Epidermal melanocyte (primary cell): ENCODE data around the gene AEBP1.

ENCODE experiments used
- DNase-seq: peaks from one replicate; pipeline ENCODE4 v3.0.0; 2011; ENCODE audit warnings: low spot score; ENCODE audit not compliant: insufficient read length

The AEBP1 gene

GRCh38 chr7:44140341-44140740 is 36.2 kb downstream of the AEBP1 start:
- no peak for DNase-seq

- no peak for DNase-seq
These were observed 37.2 kb downstream of the AEBP1 start, which contains the start of gene MYL7 for GRCh38 chr7:44141221-44141850. Gene MYL7 (minus strand): TSS chr7:44141332. CDS start chr7:44141305, 27 bp downstream.

DNA sequence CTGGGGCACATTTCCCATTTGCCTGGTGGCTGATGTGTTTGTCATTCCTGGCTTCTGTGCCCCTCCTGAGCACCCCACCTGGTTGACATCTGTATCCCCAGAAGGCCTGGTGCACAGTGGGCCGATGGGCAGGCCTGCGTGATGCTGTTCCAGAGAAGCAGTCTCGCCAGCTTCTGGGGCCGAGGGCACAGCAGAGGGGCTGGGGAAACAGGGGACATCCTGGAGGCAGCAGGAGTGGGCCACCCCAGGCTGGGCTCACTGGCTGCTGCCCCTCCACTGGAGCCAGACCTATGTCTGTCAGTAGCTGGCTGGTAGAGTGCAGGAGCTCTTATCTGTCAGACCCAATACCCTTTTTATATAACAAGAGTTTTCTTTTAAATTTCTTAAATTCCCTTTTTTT is 37.9 kb downstream of the AEBP1 start:
- DNase-seq = no peak

DNA sequence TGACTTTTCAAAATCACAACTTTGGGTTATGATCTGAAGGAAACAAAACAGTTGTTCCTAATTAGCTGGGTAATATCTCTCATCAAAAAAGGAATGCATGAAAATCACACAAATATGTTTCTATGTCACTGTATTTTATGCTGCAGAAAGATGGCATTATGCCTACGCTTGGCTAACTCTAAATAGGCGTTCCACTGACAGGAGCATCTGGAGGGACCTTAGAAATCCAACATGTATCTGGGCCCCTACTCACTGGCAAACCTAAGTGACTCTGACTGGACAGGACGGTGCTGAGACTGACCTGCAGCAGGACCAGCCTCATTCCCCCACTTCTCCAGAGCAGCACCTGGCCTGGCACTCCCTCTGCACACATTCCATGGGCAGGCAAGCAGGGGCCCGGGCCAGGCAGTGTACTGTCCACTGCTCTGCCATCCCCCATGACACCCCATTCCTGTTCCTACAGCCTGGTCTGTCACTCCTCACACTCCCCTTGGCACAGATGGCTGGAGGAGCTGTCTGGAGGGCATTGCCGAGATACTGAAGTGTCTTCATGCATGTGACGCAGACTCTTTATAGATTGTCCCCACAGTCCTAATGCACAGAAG is 39.6 kb downstream of the AEBP1 start:
- no peak for DNase-seq

DNA sequence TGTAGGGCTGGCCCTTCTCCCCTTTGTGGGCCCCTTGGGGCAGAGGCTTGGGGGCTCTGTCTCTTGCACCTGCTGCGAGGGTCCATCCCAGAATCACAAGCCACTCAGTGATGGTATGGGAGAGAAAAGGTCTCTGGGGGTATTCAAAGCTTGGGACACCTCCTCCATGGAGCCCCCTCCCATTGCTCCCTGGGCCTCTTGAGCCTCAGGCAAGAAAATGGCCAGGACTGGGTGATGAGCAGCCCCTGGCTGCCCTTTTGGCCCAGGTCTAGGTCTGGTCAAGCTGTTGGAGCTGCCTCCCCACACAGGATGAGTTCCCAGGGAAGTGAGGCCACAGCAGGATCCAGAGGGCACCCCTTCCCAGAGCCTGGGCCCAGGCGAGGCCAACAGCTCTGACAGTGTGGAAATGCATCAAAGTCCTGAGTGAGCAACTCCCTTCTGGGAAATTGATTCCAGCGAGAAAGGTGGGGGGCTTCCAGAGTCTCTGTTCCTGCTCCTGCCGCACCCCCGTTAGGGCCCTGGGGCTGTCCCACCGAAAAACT is 40.4 kb downstream of the AEBP1 start:
- no peak for DNase-seq

DNA sequence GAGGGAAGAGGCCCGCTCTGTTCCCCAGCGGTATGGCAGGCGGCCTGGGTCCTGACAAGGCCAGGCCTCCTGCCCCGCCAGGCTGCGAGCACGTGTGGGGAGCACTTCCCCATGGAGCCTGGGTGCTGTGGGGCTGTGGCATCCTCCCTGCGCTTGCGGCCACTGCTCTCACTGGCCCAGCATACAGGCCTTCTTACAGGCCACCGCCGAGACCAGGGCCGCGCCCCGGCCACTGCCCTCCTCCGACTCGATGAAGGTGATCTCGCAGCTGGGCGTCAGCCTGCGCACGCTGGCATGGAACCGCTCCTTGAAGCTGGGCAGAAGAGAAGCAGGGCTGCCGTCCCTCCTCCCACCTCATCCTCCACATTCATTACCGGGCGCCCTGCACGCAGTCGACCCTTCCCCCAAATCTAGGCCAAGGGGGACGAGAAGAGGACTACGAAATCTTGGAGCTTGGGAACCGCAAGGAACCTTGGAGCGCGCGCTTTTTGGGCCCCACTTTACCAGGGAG is 40.9 kb downstream of the AEBP1 start:
- no peak for DNase-seq

DNA sequence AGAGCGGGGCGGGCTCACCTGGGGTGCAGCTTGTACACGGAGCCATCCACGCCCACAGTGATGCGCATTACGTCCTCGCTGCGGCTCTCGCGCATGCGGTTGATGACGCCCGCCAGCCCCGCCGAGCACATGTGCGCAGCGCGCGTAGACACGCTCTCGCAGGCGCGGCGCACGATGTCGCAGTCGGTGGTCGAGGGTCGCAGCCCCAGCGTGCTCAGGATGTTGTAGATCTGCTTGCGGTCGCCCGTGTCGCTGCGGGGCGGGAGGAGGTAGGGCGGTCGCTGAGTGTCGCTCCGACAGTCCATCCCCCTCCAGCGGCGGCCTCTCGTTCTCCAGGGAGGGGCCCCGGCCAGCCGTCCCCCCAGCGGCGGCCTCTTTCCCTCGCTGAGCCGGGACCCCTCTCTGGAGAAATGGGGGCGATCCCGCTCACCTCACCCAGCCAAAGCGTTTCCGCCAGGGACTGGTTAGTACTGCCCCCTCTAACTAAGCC is 41.4 kb downstream of the AEBP1 start:
- no peak for DNase-seq

- peak; percentile 52 for DNase-seq
These were observed 42.1 kb downstream of the AEBP1 start for GRCh38 chr7:44145969-44146911.

DNA sequence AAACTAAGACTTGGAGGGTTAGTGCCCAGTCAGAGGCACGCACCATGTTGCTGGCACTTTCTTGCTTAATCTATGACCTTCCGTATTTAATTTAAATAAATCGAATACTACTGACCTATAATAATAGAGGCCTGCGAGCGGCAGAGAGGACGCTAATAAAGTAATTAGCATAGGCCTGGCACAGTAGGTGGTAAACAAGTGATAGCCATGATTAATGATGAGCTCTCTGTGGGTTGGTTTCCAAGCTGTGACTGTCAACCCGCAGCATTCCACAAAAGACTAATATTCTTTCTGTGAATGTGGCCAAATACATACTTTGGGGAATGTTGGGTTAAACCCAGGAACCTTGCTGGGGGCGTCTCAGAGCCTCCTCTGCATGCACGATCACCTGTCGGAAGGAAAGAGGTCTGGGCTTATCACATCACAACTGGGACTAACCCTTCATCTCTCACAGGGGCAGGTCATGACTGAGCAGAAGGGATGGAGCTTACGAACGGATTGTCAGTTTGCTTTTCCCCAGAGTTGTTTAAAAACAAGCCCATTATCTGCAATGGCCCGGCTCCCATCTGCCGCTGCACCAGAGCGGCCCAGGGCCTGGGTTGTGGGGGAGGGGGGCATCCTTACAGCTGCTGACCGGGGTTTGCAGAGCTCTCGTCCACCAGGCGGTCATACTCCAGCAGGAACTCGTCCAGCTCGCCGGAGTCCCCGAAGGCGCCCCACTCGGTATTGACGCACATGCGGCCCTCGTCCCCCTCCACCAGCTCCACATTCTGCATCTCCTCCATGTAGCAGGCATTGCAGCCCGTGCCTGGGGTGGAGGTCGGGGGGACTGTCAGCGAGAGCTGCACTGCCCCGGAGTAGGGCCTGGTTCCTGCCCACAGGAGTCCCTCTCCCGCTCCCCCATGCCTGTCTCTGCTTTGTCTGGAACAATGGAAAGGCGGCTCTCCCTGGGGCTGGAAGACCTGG is 43.2 kb downstream of the AEBP1 start:
- no peak for DNase-seq

DNA sequence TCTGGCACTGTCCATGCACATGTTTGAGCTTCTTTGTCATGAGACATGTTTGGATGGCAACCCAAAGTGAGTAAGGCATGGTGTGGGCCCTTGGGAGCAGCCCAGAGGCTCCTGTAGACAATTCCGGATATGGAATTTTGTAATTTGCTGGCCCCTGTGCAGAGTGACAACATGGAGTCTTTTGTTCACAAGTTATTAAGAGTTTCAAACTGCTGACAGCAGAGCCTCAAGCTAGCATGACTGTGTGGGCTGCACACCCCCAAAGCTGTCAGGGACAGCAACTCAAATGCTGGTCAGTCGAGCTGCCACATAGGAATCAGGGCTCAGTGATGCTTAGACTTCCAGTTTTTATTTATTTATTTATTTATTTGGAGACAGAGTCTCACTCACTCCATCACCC is 44.0 kb downstream of the AEBP1 start:
- no peak for DNase-seq

DNA sequence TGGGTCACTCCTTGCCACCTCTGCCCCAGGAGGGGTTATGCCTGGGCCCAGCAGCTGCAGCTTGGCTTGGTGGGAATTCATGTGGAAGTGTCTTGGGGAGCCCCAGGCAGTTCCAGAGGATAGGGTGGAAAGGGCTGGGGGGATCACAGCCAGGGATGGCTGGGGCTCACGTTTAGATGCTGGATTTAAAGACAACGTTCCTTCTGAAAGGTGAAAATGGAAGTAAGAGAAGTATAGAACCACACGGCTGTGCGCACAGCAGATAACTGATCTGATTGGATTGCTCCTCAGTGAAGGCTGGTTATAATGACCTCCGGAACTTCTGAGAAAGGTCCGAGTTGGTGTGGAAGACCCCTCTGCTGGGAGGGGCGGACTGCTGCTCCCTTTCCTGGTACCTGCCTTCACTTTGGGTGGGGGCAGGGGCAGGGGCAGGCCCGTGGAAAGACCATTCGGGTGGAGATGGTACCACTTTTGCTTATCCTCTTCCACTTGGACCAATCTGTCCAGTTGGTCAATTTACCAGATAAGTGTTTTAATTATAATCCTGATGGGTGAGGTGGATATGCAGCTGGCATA is 44.9 kb downstream of the AEBP1 start:
- no peak for DNase-seq

DNA sequence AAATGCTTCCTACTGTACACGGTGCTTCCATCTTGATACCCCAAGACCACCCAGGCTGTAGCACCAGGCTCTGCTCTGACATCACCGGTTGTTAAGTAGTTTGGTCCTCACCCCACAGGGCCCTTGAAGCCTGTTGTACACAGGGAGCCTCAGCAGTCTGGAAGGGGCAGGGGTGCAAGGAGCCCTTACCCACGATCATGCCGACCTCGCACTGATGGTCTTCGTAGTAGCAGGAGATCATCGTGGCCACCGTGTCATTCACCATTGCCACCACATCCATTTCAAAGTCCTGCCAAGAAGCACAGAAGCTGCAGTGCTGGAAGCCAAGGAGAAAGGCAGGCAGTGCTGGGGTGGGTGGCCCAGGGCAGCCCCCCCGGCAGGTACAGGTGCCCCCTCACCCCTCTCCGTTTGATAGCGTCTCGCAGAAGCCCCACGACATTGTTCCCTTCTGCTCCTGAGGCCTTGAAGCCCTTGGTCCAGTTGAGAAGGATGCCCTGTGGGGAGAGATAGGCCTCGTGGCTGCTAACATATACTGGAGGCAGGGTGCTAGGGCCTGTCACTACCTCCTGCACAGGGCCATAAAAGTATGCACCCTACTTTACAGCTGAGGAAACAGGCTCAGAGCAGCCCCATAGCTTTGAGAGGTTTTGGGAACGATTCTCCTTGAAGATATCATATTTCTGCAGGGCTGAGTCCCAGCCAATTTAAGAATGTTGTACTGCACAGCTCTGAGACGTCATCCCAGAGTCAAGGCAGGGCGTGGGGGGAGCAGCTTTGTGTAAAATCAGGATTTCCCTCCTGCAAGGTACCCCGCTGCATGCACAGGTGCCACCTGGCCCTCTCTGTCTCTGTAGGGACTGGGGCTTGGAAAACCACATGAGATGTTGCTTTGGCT is 45.7 kb downstream of the AEBP1 start:
- no peak for DNase-seq

GRCh38 chr7:44150466-44150832 is 46.3 kb downstream of the AEBP1 start:
- no peak for DNase-seq

- no peak for DNase-seq
These were observed 47.1 kb downstream of the AEBP1 start for GRCh38 chr7:44150966-44151941.

GRCh38 chr7:44151956-44152355 is 47.8 kb downstream of the AEBP1 start:
- DNase-seq = no peak

GRCh38 chr7:44152971-44153947 is 49.1 kb downstream of the AEBP1 start:
- DNase-seq = no peak

GRCh38 chr7:44153948-44154335 is 49.8 kb downstream of the AEBP1 start:
- no peak for DNase-seq
